H1 (cell line): ENCODE results near the gene MPZ. TPM values are rescaled to one million over a fixed set of nuclear protein-coding genes. Genes with fewer than 3 reads are reported as not detected.

Source experiments
- EGR1 ChIP-seq: IDR thresholded peaks from 2 replicates; pipeline ENCODE4 v1.6.1; 2011; ENCODE audit warnings: low read depth, low read length, borderline replicate concordance
- EZH2 ChIP-seq: fragments of 200-600 bp; sonication (generic); IDR thresholded peaks from 2 replicates; pipeline ENCODE4 v1.7.1; 2012; ENCODE audit warnings: low read depth, mild to moderate bottlenecking, moderate library complexity, low read length, inconsistent platforms; ENCODE audit not compliant: severe bottlenecking
- FOSL1 ChIP-seq: IDR thresholded peaks from 2 replicates; pipeline ENCODE4 v1.6.1; 2011; ENCODE audit warnings: mild to moderate bottlenecking, low read depth, low read length, moderate library complexity; ENCODE audit not compliant: insufficient read depth
- MAX ChIP-seq: IDR thresholded peaks from 2 replicates; pipeline ENCODE4 v1.6.1; 2012; ENCODE audit warnings: inconsistent platforms
- NANOG ChIP-seq: IDR thresholded peaks from 2 replicates; pipeline ENCODE4 v1.6.1; 2011; ENCODE audit warnings: low read length, low read depth, mild to moderate bottlenecking, inconsistent platforms; ENCODE audit not compliant: insufficient read depth, poor library complexity, severe bottlenecking
- NRF1 ChIP-seq: IDR thresholded peaks from 2 replicates; pipeline ENCODE4 v1.6.1; 2011; ENCODE audit warnings: mild to moderate bottlenecking, low read depth, low read length, improper control_type of control experiment
- TEAD4 ChIP-seq: IDR thresholded peaks from 2 replicates; pipeline ENCODE4 v1.6.1; 2012; ENCODE audit warnings: low read depth, low read length, inconsistent platforms, mixed read lengths
- polyA plus RNA-seq, 7 experiments: library from polyadenylated mRNA; depleted of rRNA in 3 of 7; stranded (reverse) in 5 of 7; unstranded in 2 of 7; fragments of >200 nt in 5 of 7; fragments of 200-250 nt in 2 of 7; gene quantifications; 1 replicate in 5 of 7; 2 replicates in 1 of 7; 4 replicates in 1 of 7; pipeline versions ENCODE4 v1.2.1 to v1.2.3, GENCODE V29; 2011 to 2013; ENCODE audit warnings: missing spikeins in 2 of 7, mixed read lengths in 2 of 7
- total RNA-seq: library from RNA; stranded (reverse); fragmentation: NEBNext Ultra II Directional; extraction: Animal tissue kit (Norgen Biotek cat#: 25700); gene quantifications from 2 replicates; pipeline ENCODE4 v1.2.1, GENCODE V29; 2021

Gene MPZ
- total and polyA plus RNA-seq, 2 of the 8 experiments (the other 6 are each of a cell fraction or from before 2014, with no cell fraction given): 4.1 to 5.1 TPM

DNA sequence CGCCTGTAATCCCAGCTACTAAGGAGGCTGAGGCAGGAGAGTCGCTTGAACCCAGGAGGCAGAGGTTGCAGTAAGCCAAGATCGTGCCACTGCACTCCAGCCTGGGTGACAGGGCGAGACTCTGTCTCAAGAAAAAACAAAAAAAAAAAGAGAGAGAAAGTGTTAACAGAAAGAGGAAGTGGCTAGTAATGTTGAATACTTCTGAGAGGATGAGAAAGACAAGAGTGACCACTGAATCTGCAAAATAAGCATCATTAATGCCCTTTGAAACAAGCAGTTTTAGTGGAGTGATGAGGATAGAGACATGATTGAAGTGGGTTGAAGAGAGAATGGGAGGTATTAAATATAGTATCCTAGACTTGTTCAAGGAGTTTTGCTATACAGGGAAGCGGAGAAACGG, 11.7 kb downstream of the MPZ start (continued):
- TF ChIP-seq NANOG: no peak
- TF ChIP-seq NRF1: no peak
- no peak for TF ChIP-seq TEAD4
- TF ChIP-seq EZH2: no peak
- TF ChIP-seq FOSL1: no peak
- no peak for TF ChIP-seq MAX
- TF ChIP-seq EGR1: no peak
